C4-2B (cell line): ENCODE data around the gene ZNF300.
A peak's percentile ranks its signal among the peaks of the same experiment; 100 is the strongest.
"Not testable (repeated sequence)": the region's sequence is repeated elsewhere in the genome, so short reads cannot be mapped to it uniquely, and the experiment has no call there.

Experiments
- H3K27ac ChIP-seq: fragments of 450-650 bp; 2 replicates; pipeline ENCODE4 v1.5.1; 2017
- CTCF ChIP-seq: fragments of 450-650 bp; conservative IDR thresholded peaks from 2 replicates; pipeline ENCODE4 v1.5.1; 2017; ENCODE audit warnings: mild to moderate bottlenecking
- ZFX ChIP-seq: fragments of 450-650 bp; IDR thresholded peaks from 2 replicates; pipeline ENCODE4 v1.6.1; 2017

ZNF300 gene

GRCh38 chr5:150912312-150912814, 7.6 kb upstream of the ZNF300 start:
- no peak for TF ChIP-seq CTCF
- TF ChIP-seq ZFX: no peak
- no peak overlapping the region for H3K27ac ChIP-seq

- TF ChIP-seq ZFX: no peak
- no peak for TF ChIP-seq CTCF
- peak overlapping the region; percentile 69 for H3K27ac ChIP-seq
These were observed 518 bp upstream of the ZNF300 start for GRCh38 chr5:150905312-150905683.

GRCh38 chr5:150901446-150901845, 3.3 kb downstream of the ZNF300 start:
- TF ChIP-seq CTCF (no peak), ZFX (no peak)
- H3K27ac ChIP-seq: no peak overlapping the region

GRCh38 chr5:150895431-150896428, 9.1 kb downstream of the ZNF300 start:
- no peak for TF ChIP-seq CTCF
- no peak for TF ChIP-seq ZFX
- H3K27ac ChIP-seq: no peak overlapping the region

- H3K27ac ChIP-seq: no peak overlapping the region
- TF ChIP-seq ZFX (no peak), CTCF (no peak)
These were observed 25.4 kb downstream of the ZNF300 start for GRCh38 chr5:150879358-150879757.

GRCh38 chr5:150862070-150862469, 42.7 kb downstream of the ZNF300 start:
- no peak overlapping the region for H3K27ac ChIP-seq
- TF ChIP-seq ZFX (no peak), CTCF (no peak)

GRCh38 chr5:150860246-150860821, 44.4 kb downstream of the ZNF300 start:
- H3K27ac ChIP-seq: no peak overlapping the region
- no peak for TF ChIP-seq ZFX
- no peak for TF ChIP-seq CTCF

- H3K27ac ChIP-seq: not testable (repeated sequence)
These were observed 48.1 kb downstream of the ZNF300 start for GRCh38 chr5:150856700-150857099.
